H9 (cell line): Measurements from ENCODE around the gene DENND1A. TPM values are rescaled to one million over a fixed set of nuclear protein-coding genes. Genes with fewer than 3 reads are reported as not detected.
A peak's percentile ranks its signal among the peaks of the same experiment; 100 is the strongest.

Experiments used
- DNase-seq: peaks from one replicate; pipeline ENCODE4 v3.0.0-alpha.2; 2017
- H2AFZ ChIP-seq: one replicate; pipeline ENCODE4 v1.6.1; 2013; ENCODE audit warnings: mild to moderate bottlenecking, low read length, control low read depth, moderate library complexity
- H2AK5ac ChIP-seq: 2 replicates; pipeline ENCODE4 v1.6.1; 2013; ENCODE audit warnings: low read length, control low read depth, mixed read lengths; ENCODE audit not compliant: insufficient read length
- H2BK120ac ChIP-seq: one replicate; pipeline ENCODE4 v1.6.1; 2013; ENCODE audit warnings: low read depth, mild to moderate bottlenecking, low read length, control low read depth, inconsistent platforms; ENCODE audit not compliant: poor library complexity, severe bottlenecking
- H2BK12ac ChIP-seq: 2 replicates; pipeline ENCODE4 v1.6.1; 2013; ENCODE audit warnings: low read length, control low read depth, mixed read lengths, low read depth; ENCODE audit not compliant: insufficient read length
- H2BK15ac ChIP-seq: 2 replicates; pipeline ENCODE4 v1.6.1; 2013; ENCODE audit warnings: low read depth, low read length, control low read depth
- H2BK20ac ChIP-seq: one replicate; pipeline ENCODE4 v1.6.1; 2013; ENCODE audit warnings: low read depth, mild to moderate bottlenecking, low read length, control low read depth, inconsistent platforms; ENCODE audit not compliant: poor library complexity, severe bottlenecking
- H2BK5ac ChIP-seq: 2 replicates; pipeline ENCODE4 v1.6.1; 2013; ENCODE audit warnings: low read length, control low read depth, mixed read lengths; ENCODE audit not compliant: insufficient read length
- H3K14ac ChIP-seq: 2 replicates; pipeline ENCODE4 v1.6.1; 2013; ENCODE audit warnings: low read length, control low read depth; ENCODE audit not compliant: insufficient read depth
- H3K18ac ChIP-seq: 2 replicates; pipeline ENCODE4 v1.6.1; 2013; ENCODE audit warnings: low read depth, mild to moderate bottlenecking, mixed read lengths, low read length, control low read depth; ENCODE audit not compliant: insufficient read length
- H3K23ac ChIP-seq: 2 replicates; pipeline ENCODE4 v1.6.1; 2013; ENCODE audit warnings: low read length, control low read depth, mixed read lengths, low read depth; ENCODE audit not compliant: insufficient read length
- H3K23me2 ChIP-seq: 2 replicates; pipeline ENCODE4 v1.6.1; 2013; ENCODE audit warnings: low read depth, mild to moderate bottlenecking, mixed read lengths, low read length, control low read depth; ENCODE audit not compliant: insufficient read length, poor library complexity, severe bottlenecking
- H3K27ac ChIP-seq: 2 replicates; pipeline ENCODE4 v1.5.1; 2013; ENCODE audit warnings: low read length, control low read depth, mixed read lengths, low read depth; ENCODE audit not compliant: insufficient read length
- H3K27me3 ChIP-seq: 2 replicates; pipeline ENCODE4 v1.6.1; 2013; ENCODE audit warnings: low read length, control low read depth, inconsistent platforms; ENCODE audit not compliant: insufficient read depth
- H3K4ac ChIP-seq: 2 replicates; pipeline ENCODE4 v1.6.1; 2013; ENCODE audit warnings: low read depth, mild to moderate bottlenecking, control low read depth, inconsistent platforms, low read length, moderate library complexity
- H3K4me1 ChIP-seq: 2 replicates; pipeline ENCODE4 v1.6.1; 2013; ENCODE audit warnings: low read length, control low read depth, inconsistent platforms; ENCODE audit not compliant: insufficient read depth
- H3K4me2 ChIP-seq: 2 replicates; pipeline ENCODE4 v1.6.1; 2013; ENCODE audit warnings: low read length, control low read depth, mixed read lengths; ENCODE audit not compliant: insufficient read length, insufficient read depth
- H3K56ac ChIP-seq: 2 replicates; pipeline ENCODE4 v1.6.1; 2013; ENCODE audit warnings: low read depth, mild to moderate bottlenecking, mixed read lengths, low read length, control low read depth; ENCODE audit not compliant: insufficient read length
- H3K79me1 ChIP-seq: 2 replicates; pipeline ENCODE4 v1.6.1; 2013; ENCODE audit warnings: low read depth, mild to moderate bottlenecking, moderate library complexity, low read length, control low read depth, inconsistent platforms; ENCODE audit not compliant: insufficient read depth, poor library complexity, severe bottlenecking
- H3K79me2 ChIP-seq: 2 replicates; pipeline ENCODE4 v1.6.1; 2013; ENCODE audit warnings: low read length, control low read depth, inconsistent platforms; ENCODE audit not compliant: insufficient read depth
- H3K9ac ChIP-seq: 2 replicates; pipeline ENCODE4 v1.6.1; 2013; ENCODE audit warnings: low read length, control low read depth, mixed read lengths; ENCODE audit not compliant: insufficient read length; ENCODE audit errors: extremely low read depth
- H3K9me3 ChIP-seq: one replicate; pipeline ENCODE4 v1.6.1; 2013; ENCODE audit warnings: low read depth, low read length, inconsistent platforms; ENCODE audit not compliant: control insufficient read depth
- H3T11ph ChIP-seq: one replicate; pipeline ENCODE4 v1.6.1; 2013; ENCODE audit warnings: mild to moderate bottlenecking, low read length, control low read depth, inconsistent platforms
- H4K20me1 ChIP-seq: one replicate; pipeline ENCODE4 v1.6.1; 2013; ENCODE audit not compliant: control insufficient read depth, insufficient read length, insufficient read depth
- H4K5ac ChIP-seq: 2 replicates; pipeline ENCODE4 v1.6.1; 2013; ENCODE audit warnings: low read depth, mild to moderate bottlenecking, mixed read lengths, low read length, control low read depth; ENCODE audit not compliant: insufficient read length
- H4K8ac ChIP-seq: replicated peaks from 2 replicates; pipeline ENCODE4 v1.6.1; 2013; ENCODE audit warnings: low read length, control low read depth, mixed read lengths, low read depth; ENCODE audit not compliant: insufficient read length
- H4K91ac ChIP-seq: 2 replicates; pipeline ENCODE4 v1.6.1; 2013; ENCODE audit warnings: low read depth, mild to moderate bottlenecking, moderate library complexity, mixed read lengths, low read length, control low read depth; ENCODE audit not compliant: insufficient read length
- H3K27ac Mint-ChIP-seq, 3 experiments: 2 replicates in 2 of 3; 3 replicates in 1 of 3; pipeline ENCODE4 v1.8.0; 2020 to 2021; ENCODE audit warnings: mixed read lengths in 3 of 3, mild to moderate bottlenecking in 1 of 3, moderate library complexity in 1 of 3
- H3K27me3 Mint-ChIP-seq: 2 replicates; pipeline ENCODE4 v1.8.0; 2021; ENCODE audit warnings: low read depth, mild to moderate bottlenecking, moderate library complexity, mixed read lengths
- H3K36me3 Mint-ChIP-seq, 3 experiments: 2 replicates in 2 of 3; 3 replicates in 1 of 3; pipeline ENCODE4 v1.8.0; 2020 to 2021; ENCODE audit warnings: low read depth in 3 of 3, mixed read lengths in 3 of 3; ENCODE audit not compliant: insufficient read depth in 1 of 3
- H3K4me1 Mint-ChIP-seq, 2 experiments: 2 replicates each; pipeline ENCODE4 v1.8.0; 2020; ENCODE audit warnings: mixed read lengths in 2 of 2
- H3K4me3 Mint-ChIP-seq, 2 experiments: 2 replicates in 1 of 2; 3 replicates in 1 of 2; pipeline ENCODE4 v1.8.0; 2020 to 2021; ENCODE audit warnings: mild to moderate bottlenecking in 2 of 2, mixed read lengths in 2 of 2, moderate library complexity in 1 of 2
- H3K9me3 Mint-ChIP-seq, 2 experiments: 2 replicates in 1 of 2; 3 replicates in 1 of 2; pipeline ENCODE4 v1.8.0; 2020; ENCODE audit warnings: mild to moderate bottlenecking in 2 of 2, mixed read lengths in 2 of 2, moderate library complexity in 1 of 2
- CTCF ChIP-seq: fragments of 200-600 bp; sonication (generic); conservative IDR thresholded peaks from 3 replicates; pipeline ENCODE4 v1.8.0; 2021; ENCODE audit warnings: antibody characterized with exemption, mild to moderate bottlenecking
- WGBS: extraction: QIAGEN DNeasy Blood & Tissue Kit; methylation state at CpG from one replicate; pipeline ENCODE4 v1.1.7; 2013; ENCODE audit warnings: missing lambda C conversion rate, low lambda C conversion rate, mixed read lengths; ENCODE audit not compliant: insufficient read length; ENCODE audit errors: extremely low coverage; 5-methylcytosine and 5-hydroxymethylcytosine counted together
- total RNA-seq: library from RNA; stranded (reverse); gene quantifications from 2 replicates; pipeline ENCODE4 v1.2.1, GENCODE V29; 2021

The DENND1A gene
- total RNA-seq, 1 experiment from 2014 or later = 20.4 TPM

- Histone ChIP-seq H2BK20ac (no peak overlapping the region), H4K8ac (no peak overlapping the region), H2BK5ac (no peak overlapping the region), H3K4me1 (no peaks in the 10 kb centered on the region), H3K27me3 (no peaks in the 10 kb centered on the region), H3K14ac (no peak overlapping the region), H3K79me2 (no peaks in the 10 kb centered on the region), H2AFZ (no peak overlapping the region), H3K18ac (no peak overlapping the region), H4K5ac (no peak overlapping the region), H3K4me2 (no peak overlapping the region), H3K27ac (no peak overlapping the region), H3T11ph (no peak overlapping the region), H4K20me1 (no peaks in the 10 kb centered on the region), H3K56ac (no peak overlapping the region), H3K4ac (no peak overlapping the region), H2BK12ac (no peak overlapping the region), H2BK15ac (no peak overlapping the region), H4K91ac (no peak overlapping the region), H2BK120ac (no peak overlapping the region), H2AK5ac (no peak overlapping the region), H3K79me1 (no peaks in the 10 kb centered on the region), H3K9me3 (no peaks in the 10 kb centered on the region), H3K23ac (no peak overlapping the region), H3K23me2 (no peaks in the 10 kb centered on the region), H3K9ac (no peak overlapping the region)
- no peaks in the 10 kb centered on the region for H3K9me3 Mint-ChIP-seq
- no peak overlapping the region for H3K4me3 Mint-ChIP-seq
- H3K36me3 Mint-ChIP-seq = no peaks in the 10 kb centered on the region; a peak in 1 of 7 replicates
- WGBS = no CpG with 5 or more reads among the region's 11 CpGs
- no peak for TF ChIP-seq CTCF
- no peak for DNase-seq
- peak overlapping the region in 1 of 3 experiments; percentile 49; a peak in 1 of 7 replicates for H3K27ac Mint-ChIP-seq
- H3K4me1 Mint-ChIP-seq = peaks cover 18 to 27% of the 10 kb centered on the region in 2 experiments
- no peaks in the 10 kb centered on the region; the same call in 1 of the 2 replicates for H3K27me3 Mint-ChIP-seq
These were observed 315.3 kb downstream of the DENND1A start for GRCh38 chr9:123614306-123615263.
